SK-N-MC (cell line): ENCODE measurements around the gene MAP3K20.
"Not testable (repeated sequence)": the region's sequence is repeated elsewhere in the genome, so short reads cannot be mapped to it uniquely, and the experiment has no call there.

Experiments used
- DNase-seq: peaks from one replicate; pipeline ENCODE4 v3.0.0-alpha.2; 2011; ENCODE audit warnings: low read depth, low spot score
- H3K27ac ChIP-seq: fragments of 200-600 bp; sonication (generic); 2 replicates; pipeline ENCODE4 v1.5.1; 2016; ENCODE audit warnings: mixed run types
- H3K36me3 ChIP-seq: fragments of 200-600 bp; sonication (generic); 2 replicates; pipeline ENCODE4 v1.6.1; 2017; ENCODE audit warnings: antibody characterized with exemption, low read length, mixed read lengths; ENCODE audit not compliant: insufficient read depth
- H3K4me3 ChIP-seq: fragments of 200-600 bp; sonication (generic); 2 replicates; pipeline ENCODE4 v1.5.1; 2016
- H3K9ac ChIP-seq: fragments of 200-600 bp; sonication (generic); 2 replicates; pipeline ENCODE4 v1.8.0; 2017; ENCODE audit warnings: mixed run types, mixed read lengths; ENCODE audit not compliant: insufficient read length
- H3K9me3 ChIP-seq: fragments of 200-600 bp; sonication (generic); 2 replicates; pipeline ENCODE4 v1.6.1; 2017; ENCODE audit warnings: low read depth, mild to moderate bottlenecking, antibody characterized with exemption, low read length, moderate library complexity, mixed read lengths
- EZH2 ChIP-seq: fragments of 200-600 bp; sonication (generic); IDR thresholded peaks from one replicate; pipeline ENCODE4 v1.6.1; 2017; ENCODE audit warnings: antibody characterized with exemption
- FOXP2 ChIP-seq: optimal IDR thresholded peaks from 2 replicates; pipeline ENCODE3; 2011; ENCODE audit warnings: mild to moderate bottlenecking, moderate library complexity; ENCODE audit not compliant: insufficient read depth; ENCODE audit errors: extremely low read length, control extremely low read depth
- POLR2AphosphoS5 ChIP-seq: IDR thresholded peaks from 2 replicates; pipeline ENCODE4 v1.6.1; 2012; ENCODE audit warnings: mild to moderate bottlenecking, low read depth, low read length, borderline replicate concordance

The MAP3K20 gene

GRCh38 chr2:173119944-173120343 is 44.3 kb downstream of the MAP3K20 start:
- no peaks in the 10 kb centered on the region for H3K9me3 ChIP-seq
- no peak for DNase-seq
- H3K27ac ChIP-seq = no peak overlapping the region
- no peak overlapping the region for H3K9ac ChIP-seq
- TF ChIP-seq POLR2AphosphoS5 (no peak), EZH2 (no peak), FOXP2 (no peak)
- no peaks in the 10 kb centered on the region; the same call in 1 of the 2 replicates for H3K36me3 ChIP-seq
- no peak overlapping the region for H3K4me3 ChIP-seq

- no peak for TF ChIP-seq POLR2AphosphoS5
- TF ChIP-seq FOXP2 = no peak
- TF ChIP-seq EZH2 = no peak
- DNase-seq = no peak
Measured at GRCh38 chr2:173122936-173123335, 47.3 kb downstream of the MAP3K20 start.

GRCh38 chr2:173124441-173124840 is 48.8 kb downstream of the MAP3K20 start:
- DNase-seq = no peak
- H3K9me3 ChIP-seq = no peaks in the 10 kb centered on the region
- no peaks in the 10 kb centered on the region; the same call in 1 of the 2 replicates for H3K36me3 ChIP-seq
- no peak overlapping the region for H3K4me3 ChIP-seq
- no peak overlapping the region for H3K27ac ChIP-seq
- no peak overlapping the region for H3K9ac ChIP-seq
- no peak for TF ChIP-seq FOXP2
- no peak for TF ChIP-seq POLR2AphosphoS5
- TF ChIP-seq EZH2 = no peak

More at GRCh38 chr2:173122936-173123335, 47.3 kb downstream of the MAP3K20 start:
- Histone ChIP-seq H3K9ac (no peak overlapping the region), H3K9me3 (no peaks in the 10 kb centered on the region), H3K36me3 (no peaks in the 10 kb centered on the region; the same call in 1 of the 2 replicates), H3K4me3 (no peak overlapping the region), H3K27ac (no peak overlapping the region)

- 0 out of 2 replicates have a peak overlapping the region, but pooled peaks have one; percentile 7 for H3K27ac ChIP-seq
- TF ChIP-seq POLR2AphosphoS5 (no peak), EZH2 (no peak), FOXP2 (no peak)
- no peak overlapping the region for H3K4me3 ChIP-seq
- no peak overlapping the region for H3K9ac ChIP-seq
- H3K36me3 ChIP-seq = no peaks in the 10 kb centered on the region
- no peaks in the 10 kb centered on the region for H3K9me3 ChIP-seq
- no peak for DNase-seq
Measured at GRCh38 chr2:173126819-173127218, 51.2 kb downstream of the MAP3K20 start.

GRCh38 chr2:173128132-173128531 is 52.5 kb downstream of the MAP3K20 start:
- not testable (repeated sequence) for H3K27ac ChIP-seq, H3K36me3 ChIP-seq

GRCh38 chr2:173130496-173131465 is 55.1 kb downstream of the MAP3K20 start:
- Histone ChIP-seq H3K9ac (no peak overlapping the region), H3K27ac (peak overlapping the region; percentile 49; the same call in 1 of the 2 replicates), H3K9me3 (no peaks in the 10 kb centered on the region), H3K4me3 (peak overlapping the region; percentile 57), H3K36me3 (no peaks in the 10 kb centered on the region)
- TF ChIP-seq POLR2AphosphoS5 (no peak), FOXP2 (no peak), EZH2 (no peak)
- DNase-seq = no peak

More at GRCh38 chr2:173128132-173128531, 52.5 kb downstream of the MAP3K20 start:
- DNase-seq, H3K9me3 ChIP-seq, H3K9ac ChIP-seq, H3K4me3 ChIP-seq: not testable (repeated sequence)

- no peaks in the 10 kb centered on the region for H3K9me3 ChIP-seq
- H3K36me3 ChIP-seq = no peaks in the 10 kb centered on the region
- no peak overlapping the region for H3K4me3 ChIP-seq
- TF ChIP-seq POLR2AphosphoS5 (no peak), EZH2 (no peak), FOXP2 (no peak)
- no peak for DNase-seq
- no peak overlapping the region for H3K9ac ChIP-seq
- H3K27ac ChIP-seq = no peak overlapping the region
Measured at GRCh38 chr2:173132531-173132930, 56.9 kb downstream of the MAP3K20 start.

- Histone ChIP-seq H3K4me3 (no peak overlapping the region), H3K27ac (no peak overlapping the region), H3K9me3 (no peaks in the 10 kb centered on the region), H3K9ac (no peak overlapping the region), H3K36me3 (no peaks in the 10 kb centered on the region)
- no peak for DNase-seq
- no peak for TF ChIP-seq EZH2
- TF ChIP-seq POLR2AphosphoS5 = no peak
- TF ChIP-seq FOXP2 = no peak
Measured at GRCh38 chr2:173134703-173135102, 59.1 kb downstream of the MAP3K20 start.

GRCh38 chr2:173136067-173136466 is 60.4 kb downstream of the MAP3K20 start:
- Histone ChIP-seq H3K9me3 (0 out of 2 replicates have a peak, but pooled peaks cover 3% of the 10 kb centered on the region), H3K27ac (peak overlapping the region; percentile 67; the same call in 1 of the 2 replicates), H3K36me3 (peaks cover 4% of the 10 kb centered on the region; the same call in 1 of the 2 replicates), H3K9ac (peak overlapping the region; percentile 4), H3K4me3 (peak overlapping the region; percentile 5; the same call in 1 of the 2 replicates)
- no peak for DNase-seq
- TF ChIP-seq EZH2 (no peak), POLR2AphosphoS5 (no peak), FOXP2 (no peak)
